HCT116 (cell line): ENCODE measurements around the gene KY. TPM values are rescaled to one million over a fixed set of nuclear protein-coding genes. Genes with fewer than 3 reads are reported as not detected.

Source experiments
- ATAC-seq: fragments of 200-7000 bp; cut with Tn5 transposase; 2 replicates; pipeline ENCODE4 v1.9.1; 2020; ENCODE audit warnings: mild to moderate bottlenecking, moderate library complexity
- BruUV-seq: library from RNA; stranded (reverse); fragments of 400-500 nt; replicated peaks from 2 replicates; lab custom pipeline; 2021; lab: Mats Ljungman, UMichigan
- CTCF ChIA-PET: fragments of 300-600 bp; sonication (Branson Sonifier 250); formaldehyde crosslinking; loops from one replicate; lab custom pipeline; 2021; ENCODE audit warnings: antibody characterized with exemption; lab: Charles Lee
- POLR2A ChIA-PET: fragments of 300-600, 350-600 bp; sonication (Branson Sonifier 250); formaldehyde crosslinking; loops from one replicate; lab custom pipeline; 2021; ENCODE audit warnings: antibody characterized with exemption; lab: Charles Lee
- RAD21 ChIA-PET, 2 experiments: fragments of 300-600 bp; sonication (Branson Sonifier 250); formaldehyde crosslinking; loops; one replicate each; lab custom pipeline; 2023; ENCODE audit warnings: low total read pairs in 2 of 2; ENCODE audit not compliant: uncharacterized antibody in 2 of 2, unreplicated experiment in 2 of 2, low non-redundant PET in 1 of 2; lab: Charles Lee
- DNase-seq: peaks from one replicate; pipeline ENCODE4 v3.0.0-alpha.2; 2010; ENCODE audit warnings: low read depth, low spot score
- H2AFZ ChIP-seq: fragments of 200-600 bp; shearing (Covaris generic), sonication (generic); 2 replicates; pipeline ENCODE4 v1.6.1; 2017; ENCODE audit warnings: low read depth, mixed run types, mixed read lengths, antibody characterized with exemption, low read length; ENCODE audit not compliant: poor library complexity, severe bottlenecking
- H3K27ac ChIP-seq: 2 replicates; pipeline ENCODE4 v1.5.1; 2012; ENCODE audit warnings: low read depth, low read length
- H3K27me3 ChIP-seq: fragments of 200-600 bp; sonication (generic); 2 replicates; pipeline ENCODE4 v1.6.1; 2016; ENCODE audit warnings: mixed run types, low read length, mixed read lengths; ENCODE audit not compliant: insufficient read depth
- H3K36me3 ChIP-seq, 2 experiments: fragments of 200-500 bp in 1 of 2; fragments of 200-600 bp in 1 of 2; sonication (Bioruptor generic) in 1 of 2; sonication (generic) in 1 of 2; 2 replicates each; pipeline versions ENCODE4 v1.5.1 to v1.6.1; 2014 to 2016; ENCODE audit warnings: low read length in 2 of 2, inconsistent platforms in 1 of 2, mixed read lengths in 1 of 2, mixed run types in 1 of 2; ENCODE audit not compliant: insufficient read depth in 2 of 2, control insufficient read depth in 1 of 2
- H3K4me1 ChIP-seq, 2 experiments: fragments of 200-600 bp in 1 of 2; sonication (generic) in 1 of 2; 2 replicates each; pipeline versions ENCODE4 v1.5.1 to v1.6.1; 2012 to 2017; ENCODE audit warnings: low read length in 2 of 2, inconsistent platforms in 1 of 2, mild to moderate bottlenecking in 1 of 2, mixed read lengths in 1 of 2, mixed run types in 1 of 2, moderate library complexity in 1 of 2; ENCODE audit not compliant: insufficient read depth in 2 of 2, control insufficient read depth in 1 of 2
- H3K4me2 ChIP-seq: fragments of 200-600 bp; sonication (generic); 2 replicates; pipeline ENCODE4 v1.6.1; 2017; ENCODE audit warnings: mixed run types, low read length, mixed read lengths
- H3K4me3 ChIP-seq, 2 experiments: fragments of 200-600 bp in 1 of 2; sonication (generic) in 1 of 2; replicated peaks in 1 of 2; 2 replicates each; pipeline ENCODE4 v1.5.1; 2011 to 2016; ENCODE audit warnings: low read length in 2 of 2, control low read depth in 1 of 2, low read depth in 1 of 2, mild to moderate bottlenecking in 1 of 2, mixed read lengths in 1 of 2, mixed run types in 1 of 2
- H3K79me2 ChIP-seq: fragments of 200-600 bp; sonication (generic); 2 replicates; pipeline ENCODE4 v1.6.1; 2017; ENCODE audit warnings: mild to moderate bottlenecking, mixed run types, low read length, moderate library complexity, mixed read lengths; ENCODE audit not compliant: insufficient read depth
- H3K9ac ChIP-seq: fragments of 200-600 bp; sonication (generic); 2 replicates; pipeline ENCODE4 v1.6.1; 2016; ENCODE audit warnings: low read length, mixed read lengths
- H3K9me2 ChIP-seq: fragments of 200-600 bp; sonication (generic), shearing (Covaris generic); 2 replicates; pipeline ENCODE4 v1.6.1; 2017; ENCODE audit warnings: mixed run types, mild to moderate bottlenecking, moderate library complexity; ENCODE audit not compliant: insufficient read depth
- H3K9me3 ChIP-seq, 2 experiments: fragments of 200-500 bp in 1 of 2; fragments of 200-600 bp in 1 of 2; sonication (Bioruptor generic) in 1 of 2; sonication (generic) in 1 of 2; 2 replicates each; pipeline ENCODE4 v1.6.1; 2014 to 2017; ENCODE audit warnings: low read length in 2 of 2, mixed read lengths in 2 of 2, inconsistent platforms in 1 of 2, low read depth in 1 of 2, mild to moderate bottlenecking in 1 of 2, mixed run types in 1 of 2, moderate library complexity in 1 of 2; ENCODE audit not compliant: control insufficient read depth in 1 of 2, insufficient read depth in 1 of 2
- H4K20me1 ChIP-seq: fragments of 200-600 bp; sonication (generic), shearing (Covaris generic); 2 replicates; pipeline ENCODE4 v1.6.1; 2017; ENCODE audit warnings: mixed run types, mild to moderate bottlenecking, moderate library complexity; ENCODE audit not compliant: insufficient read depth
- EZH2 ChIP-seq: fragments of 200-600 bp; sonication (generic); IDR thresholded peaks from 2 replicates; pipeline ENCODE4 v1.6.1; 2017; ENCODE audit warnings: antibody characterized with exemption, mixed run types
- FOSL1 ChIP-seq: IDR thresholded peaks from 2 replicates; pipeline ENCODE4 v1.6.1; 2012; ENCODE audit warnings: low read depth
- JUND ChIP-seq: IDR thresholded peaks from 2 replicates; pipeline ENCODE4 v1.6.1; 2012
- POLR2AphosphoS5 ChIP-seq: IDR thresholded peaks from 2 replicates; pipeline ENCODE4 v1.6.1; 2011; ENCODE audit warnings: mild to moderate bottlenecking, low read depth, low read length, moderate library complexity
- RAD21 ChIP-seq: IDR thresholded peaks from 2 replicates; pipeline ENCODE4 v1.6.1; 2012; ENCODE audit warnings: low read depth, mild to moderate bottlenecking
- SIN3A ChIP-seq: IDR thresholded peaks from 2 replicates; pipeline ENCODE4 v1.6.1; 2012; ENCODE audit warnings: low read depth
- SP1 ChIP-seq: IDR thresholded peaks from 2 replicates; pipeline ENCODE4 v1.6.1; 2012; ENCODE audit warnings: low read depth
- SRF ChIP-seq: IDR thresholded peaks from 2 replicates; pipeline ENCODE4 v1.6.1; 2012; ENCODE audit warnings: low read depth
- intact Hi-C: fragments of 100-400 bp; cut with micrococcal nuclease; formaldehyde crosslinking; loops from 2 replicates; pipeline ENCODE4 v1.10.0; 2022
- total RNA-seq: library from RNA; stranded (reverse); gene quantifications from one replicate; pipeline ENCODE4 v1.2.1, GENCODE V29; 2021; ENCODE audit not compliant: unreplicated experiment
- TF ChIP-seq, protein P1 (sequence below): IDR thresholded peaks from 2 replicates; pipeline ENCODE4 v1.6.1; 2012; ENCODE audit warnings: low read depth
- TF ChIP-seq, protein P2 (sequence below): IDR thresholded peaks from 2 replicates; pipeline ENCODE4 v1.6.1; 2011; ENCODE audit warnings: mild to moderate bottlenecking, low read length, moderate library complexity; ENCODE audit not compliant: insufficient replicate concordance; ENCODE audit errors: extremely low read depth

KY gene
- total RNA-seq, 1 experiment from 2014 or later = not detected

DNA sequence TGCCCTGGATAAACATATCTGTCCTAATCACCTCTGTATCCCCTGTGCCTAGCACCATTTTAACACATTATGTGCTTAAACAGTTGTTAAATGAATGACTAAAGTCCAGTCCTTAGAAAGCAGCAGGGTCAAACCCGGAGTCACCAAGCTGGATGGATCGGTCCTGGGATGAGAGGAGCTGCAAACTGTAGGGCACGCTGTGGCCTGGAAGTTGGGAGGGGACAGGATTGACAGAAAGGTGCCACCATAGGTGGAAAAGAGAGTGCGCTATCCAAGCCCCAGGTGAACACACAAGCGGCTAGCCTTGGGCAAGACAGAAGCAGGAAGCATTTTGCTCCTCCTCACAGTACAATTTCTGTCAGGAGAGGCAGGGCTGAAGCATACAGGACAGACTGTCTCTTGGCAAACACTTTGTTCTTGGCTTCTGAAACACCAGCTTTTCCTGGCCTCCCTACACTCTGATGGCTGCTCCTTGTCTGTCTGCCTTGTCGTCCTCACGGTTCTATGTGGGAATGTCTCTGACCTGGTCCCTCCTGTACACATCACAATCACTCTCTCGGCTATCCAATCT, 48.4 kb upstream of the KY start:
- POLR2A ChIA-PET = no interaction called here
- no peak for ATAC-seq
- Histone ChIP-seq H3K9ac (no peak overlapping the region), H3K36me3 (no peaks in the 10 kb centered on the region), H3K79me2 (no peaks in the 10 kb centered on the region), H3K27ac (no peak overlapping the region), H3K9me2 (no peaks in the 10 kb centered on the region), H2AFZ (no peak overlapping the region), H3K9me3 (no peaks in the 10 kb centered on the region), H4K20me1 (no peaks in the 10 kb centered on the region), H3K4me3 (no peak overlapping the region), H3K4me1 (no peaks in the 10 kb centered on the region), H3K27me3 (peaks cover 29% of the 10 kb centered on the region; the same call in 1 of the 2 replicates), H3K4me2 (no peak overlapping the region)
- intact Hi-C loops = no loop called here
- TF ChIP-seq SIN3A = no peak
- no TSS peak for BruUV-seq
- CTCF ChIA-PET = no interaction called here
- RAD21 ChIA-PET = no interaction called here
- no peak for DNase-seq

DNA sequence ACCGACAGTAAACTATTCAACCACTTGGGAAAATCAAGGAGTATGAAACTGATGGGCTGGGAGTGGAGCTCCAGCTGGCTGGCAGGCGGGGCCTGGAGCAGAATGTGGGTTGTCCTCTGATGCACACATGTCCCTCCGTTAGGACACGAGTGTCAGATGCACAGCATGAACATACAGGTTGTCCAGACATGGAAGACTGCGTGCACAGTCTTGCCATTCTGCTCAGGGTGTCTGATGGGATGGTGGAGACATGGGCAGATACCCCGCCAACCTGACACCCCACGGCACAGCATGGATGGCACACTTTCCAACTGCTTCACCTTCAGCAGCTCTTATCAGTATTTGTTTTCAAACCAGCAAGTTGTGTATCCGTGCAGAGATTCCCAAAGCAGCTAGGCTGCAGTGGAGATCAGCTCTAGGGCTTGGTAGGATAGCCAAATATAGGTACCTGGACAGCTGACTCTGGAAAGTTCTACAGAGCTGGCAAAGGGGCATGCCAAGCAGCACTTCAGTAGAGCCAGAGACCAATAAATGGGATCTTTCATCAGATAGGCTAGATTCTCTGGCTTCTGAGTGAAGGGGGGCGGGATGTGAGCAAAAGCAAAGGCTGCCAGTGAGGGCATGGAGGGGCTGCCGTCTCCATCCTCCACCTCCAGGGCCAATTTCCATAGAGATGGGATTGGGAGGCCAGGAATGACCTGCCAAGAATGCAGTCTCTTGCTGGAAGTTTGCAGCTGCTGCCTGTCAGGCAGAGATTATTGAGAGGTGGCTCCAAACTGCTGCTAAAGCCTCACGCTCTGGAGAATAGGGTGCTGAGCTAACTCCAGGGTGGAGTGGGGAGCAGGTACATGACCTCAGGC, 47.2 kb upstream of the KY start:
- H3K27ac ChIP-seq = no peak overlapping the region
- H4K20me1 ChIP-seq = no peaks in the 10 kb centered on the region
- no peaks in the 10 kb centered on the region for H3K4me1 ChIP-seq
- TF ChIP-seq SRF = no peak
- TF ChIP-seq SP1 = no peak
- TF ChIP-seq, protein P1, sequence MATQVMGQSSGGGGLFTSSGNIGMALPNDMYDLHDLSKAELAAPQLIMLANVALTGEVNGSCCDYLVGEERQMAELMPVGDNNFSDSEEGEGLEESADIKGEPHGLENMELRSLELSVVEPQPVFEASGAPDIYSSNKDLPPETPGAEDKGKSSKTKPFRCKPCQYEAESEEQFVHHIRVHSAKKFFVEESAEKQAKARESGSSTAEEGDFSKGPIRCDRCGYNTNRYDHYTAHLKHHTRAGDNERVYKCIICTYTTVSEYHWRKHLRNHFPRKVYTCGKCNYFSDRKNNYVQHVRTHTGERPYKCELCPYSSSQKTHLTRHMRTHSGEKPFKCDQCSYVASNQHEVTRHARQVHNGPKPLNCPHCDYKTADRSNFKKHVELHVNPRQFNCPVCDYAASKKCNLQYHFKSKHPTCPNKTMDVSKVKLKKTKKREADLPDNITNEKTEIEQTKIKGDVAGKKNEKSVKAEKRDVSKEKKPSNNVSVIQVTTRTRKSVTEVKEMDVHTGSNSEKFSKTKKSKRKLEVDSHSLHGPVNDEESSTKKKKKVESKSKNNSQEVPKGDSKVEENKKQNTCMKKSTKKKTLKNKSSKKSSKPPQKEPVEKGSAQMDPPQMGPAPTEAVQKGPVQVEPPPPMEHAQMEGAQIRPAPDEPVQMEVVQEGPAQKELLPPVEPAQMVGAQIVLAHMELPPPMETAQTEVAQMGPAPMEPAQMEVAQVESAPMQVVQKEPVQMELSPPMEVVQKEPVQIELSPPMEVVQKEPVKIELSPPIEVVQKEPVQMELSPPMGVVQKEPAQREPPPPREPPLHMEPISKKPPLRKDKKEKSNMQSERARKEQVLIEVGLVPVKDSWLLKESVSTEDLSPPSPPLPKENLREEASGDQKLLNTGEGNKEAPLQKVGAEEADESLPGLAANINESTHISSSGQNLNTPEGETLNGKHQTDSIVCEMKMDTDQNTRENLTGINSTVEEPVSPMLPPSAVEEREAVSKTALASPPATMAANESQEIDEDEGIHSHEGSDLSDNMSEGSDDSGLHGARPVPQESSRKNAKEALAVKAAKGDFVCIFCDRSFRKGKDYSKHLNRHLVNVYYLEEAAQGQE = no peak
- no peak for TF ChIP-seq EZH2
- TF ChIP-seq POLR2AphosphoS5 = no peak
- no peak for TF ChIP-seq FOSL1
- TF ChIP-seq, protein P2, sequence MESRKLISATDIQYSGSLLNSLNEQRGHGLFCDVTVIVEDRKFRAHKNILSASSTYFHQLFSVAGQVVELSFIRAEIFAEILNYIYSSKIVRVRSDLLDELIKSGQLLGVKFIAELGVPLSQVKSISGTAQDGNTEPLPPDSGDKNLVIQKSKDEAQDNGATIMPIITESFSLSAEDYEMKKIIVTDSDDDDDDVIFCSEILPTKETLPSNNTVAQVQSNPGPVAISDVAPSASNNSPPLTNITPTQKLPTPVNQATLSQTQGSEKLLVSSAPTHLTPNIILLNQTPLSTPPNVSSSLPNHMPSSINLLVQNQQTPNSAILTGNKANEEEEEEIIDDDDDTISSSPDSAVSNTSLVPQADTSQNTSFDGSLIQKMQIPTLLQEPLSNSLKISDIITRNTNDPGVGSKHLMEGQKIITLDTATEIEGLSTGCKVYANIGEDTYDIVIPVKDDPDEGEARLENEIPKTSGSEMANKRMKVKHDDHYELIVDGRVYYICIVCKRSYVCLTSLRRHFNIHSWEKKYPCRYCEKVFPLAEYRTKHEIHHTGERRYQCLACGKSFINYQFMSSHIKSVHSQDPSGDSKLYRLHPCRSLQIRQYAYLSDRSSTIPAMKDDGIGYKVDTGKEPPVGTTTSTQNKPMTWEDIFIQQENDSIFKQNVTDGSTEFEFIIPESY = no peak
- TF ChIP-seq JUND = no peak
- no peak for TF ChIP-seq RAD21
- no peak for TF ChIP-seq SIN3A
- TF ChIP-seq, all 23 proteins: peak for 0
- ATAC-seq (no peak), DNase-seq (no peak)
- no peak overlapping the region for H3K4me2 ChIP-seq
- intact Hi-C loops = no loop called here
- peaks cover 28% of the 10 kb centered on the region; the same call in 1 of the 2 replicates for H3K27me3 ChIP-seq
- no TSS peak for BruUV-seq
- CTCF ChIA-PET = no interaction called here
- POLR2A ChIA-PET = no interaction called here
- H3K9me2 ChIP-seq = no peaks in the 10 kb centered on the region
- no peak overlapping the region for H2AFZ ChIP-seq
- no peak overlapping the region for H3K4me3 ChIP-seq
- no peak overlapping the region for H3K9ac ChIP-seq
- no peaks in the 10 kb centered on the region for H3K79me2 ChIP-seq
- H3K36me3 ChIP-seq = no peaks in the 10 kb centered on the region
- RAD21 ChIA-PET = no interaction called here
- no peaks in the 10 kb centered on the region for H3K9me3 ChIP-seq
